ENCODE data around the gene UBAC1. TPM values are rescaled to one million over a fixed set of nuclear protein-coding genes. Genes with fewer than 3 reads are reported as not detected.

The UBAC1 gene
- total RNA-seq, 6 experiments from 2014 or later, result 15.2 to 27.0 (median 16.5) TPM

DNA sequence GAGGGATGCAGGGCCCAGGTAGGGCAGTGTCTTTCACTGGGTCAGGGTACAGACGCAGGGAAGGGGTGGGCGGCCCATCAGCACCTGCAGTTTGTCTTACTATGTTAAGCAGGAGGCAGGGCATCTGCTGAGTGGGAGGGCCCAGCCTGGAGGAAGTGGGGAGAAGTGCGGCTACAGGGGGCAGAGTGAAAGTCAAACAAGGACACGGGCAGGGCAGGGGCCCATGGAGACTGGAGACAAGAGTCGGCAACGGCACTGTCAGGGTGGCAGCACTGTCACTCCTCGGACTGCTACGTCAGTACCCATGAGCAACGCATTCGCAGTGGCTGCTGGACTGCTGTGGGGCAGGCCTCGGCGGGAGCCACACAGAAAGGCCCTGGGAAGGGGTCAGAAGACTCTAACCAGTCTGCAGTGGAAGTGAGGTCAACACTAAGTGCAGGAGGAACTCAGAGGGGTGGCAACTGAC, 73.6 kb downstream of the UBAC1 start:
- Histone ChIP-seq H3K4me1 (peaks cover 0 to 3% (median 0%) of the 10 kb centered on the region in 4 donors), H3K36me3 (no peaks in the 10 kb centered on the region), H3K27me3 (no peaks in the 10 kb centered on the region), H3K4me3 (no peak overlapping the region), H3K9me3 (no peaks in the 10 kb centered on the region), H3K27ac (no peak overlapping the region)
- ATAC-seq (peak; percentile 20 to 50 (median 28)), DNase-seq (no peak)
- WGBS (ENCODE audit: insufficient coverage, low coverage, low lambda C conversion rate, missing lambda C conversion rate), result 40% methylated on average over 3 of the region's 12 CpGs
- TF ChIP-seq, protein P1, sequence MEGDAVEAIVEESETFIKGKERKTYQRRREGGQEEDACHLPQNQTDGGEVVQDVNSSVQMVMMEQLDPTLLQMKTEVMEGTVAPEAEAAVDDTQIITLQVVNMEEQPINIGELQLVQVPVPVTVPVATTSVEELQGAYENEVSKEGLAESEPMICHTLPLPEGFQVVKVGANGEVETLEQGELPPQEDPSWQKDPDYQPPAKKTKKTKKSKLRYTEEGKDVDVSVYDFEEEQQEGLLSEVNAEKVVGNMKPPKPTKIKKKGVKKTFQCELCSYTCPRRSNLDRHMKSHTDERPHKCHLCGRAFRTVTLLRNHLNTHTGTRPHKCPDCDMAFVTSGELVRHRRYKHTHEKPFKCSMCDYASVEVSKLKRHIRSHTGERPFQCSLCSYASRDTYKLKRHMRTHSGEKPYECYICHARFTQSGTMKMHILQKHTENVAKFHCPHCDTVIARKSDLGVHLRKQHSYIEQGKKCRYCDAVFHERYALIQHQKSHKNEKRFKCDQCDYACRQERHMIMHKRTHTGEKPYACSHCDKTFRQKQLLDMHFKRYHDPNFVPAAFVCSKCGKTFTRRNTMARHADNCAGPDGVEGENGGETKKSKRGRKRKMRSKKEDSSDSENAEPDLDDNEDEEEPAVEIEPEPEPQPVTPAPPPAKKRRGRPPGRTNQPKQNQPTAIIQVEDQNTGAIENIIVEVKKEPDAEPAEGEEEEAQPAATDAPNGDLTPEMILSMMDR (IDR thresholded peaks at IDR 0.05), result no peak
- TF ChIP-seq POLR2A (IDR thresholded peaks at IDR 0.05), result no peak
- intact Hi-C loops (cut with DNase I), result no loop called here

DNA sequence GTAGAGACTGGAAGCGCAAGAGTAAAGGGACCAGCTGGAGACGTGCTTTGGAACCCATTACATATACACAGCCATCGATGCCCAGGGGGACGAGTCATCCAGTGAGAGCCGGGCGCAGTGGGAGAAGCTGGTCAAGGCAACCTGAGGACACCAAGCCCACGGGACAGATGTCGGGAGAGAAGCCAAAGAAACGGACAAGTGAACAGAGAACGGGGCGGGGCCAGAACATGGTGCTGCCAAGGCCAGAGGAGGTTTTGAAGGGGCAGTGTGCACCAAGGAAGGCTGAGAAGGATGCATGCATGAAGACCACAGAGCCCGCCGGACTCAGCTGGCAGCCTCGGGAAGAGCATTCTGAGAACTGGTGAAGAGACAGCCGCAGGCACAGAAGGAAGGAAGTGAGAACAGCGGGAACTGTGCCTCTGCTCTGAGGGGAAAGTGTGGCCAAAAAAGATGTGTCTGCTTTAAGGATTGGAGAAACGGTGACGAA, 74.1 kb downstream of the UBAC1 start:
- DNase-seq (no peak), ATAC-seq (peak in 3 of 4 donors; percentile 13 to 40 (median 37))
- H3K27me3 ChIP-seq, result no peaks in the 10 kb centered on the region
- H3K9me3 ChIP-seq, result no peaks in the 10 kb centered on the region
- intact Hi-C loops (cut with DNase I), result no loop called here
- H3K4me3 ChIP-seq, result no peak overlapping the region
- peaks cover 0 to 3% (median 0%) of the 10 kb centered on the region in 4 donors for H3K4me1 ChIP-seq
- H3K27ac ChIP-seq, result no peak overlapping the region
- no peaks in the 10 kb centered on the region for H3K36me3 ChIP-seq
- WGBS (ENCODE audit: insufficient coverage, low coverage, low lambda C conversion rate, missing lambda C conversion rate), result 60% methylated on average over 17 of the region's 18 CpGs
- no peak for TF ChIP-seq POLR2A (IDR thresholded peaks at IDR 0.05)
- TF ChIP-seq, protein P1 (IDR thresholded peaks at IDR 0.05), result no peak

- Histone ChIP-seq H3K9me3 (no peaks in the 10 kb centered on the region), H3K36me3 (no peaks in the 10 kb centered on the region), H3K27ac (no peak overlapping the region), H3K4me1 (peaks cover 0 to 3% (median 0%) of the 10 kb centered on the region in 4 donors), H3K27me3 (no peaks in the 10 kb centered on the region), H3K4me3 (no peak overlapping the region)
- DNase-seq (no peak), ATAC-seq (no peak)
- WGBS (ENCODE audit: insufficient coverage, low coverage, low lambda C conversion rate, missing lambda C conversion rate), result 85% methylated on average over 13 of the region's 21 CpGs
- TF ChIP-seq, protein P1 (IDR thresholded peaks at IDR 0.05), result no peak
- no peak for TF ChIP-seq POLR2A (IDR thresholded peaks at IDR 0.05)
- intact Hi-C loops (cut with DNase I), result no loop called here
Observed at GRCh38 chr9:135886147-135886981, 74.8 kb downstream of the UBAC1 start.

DNA sequence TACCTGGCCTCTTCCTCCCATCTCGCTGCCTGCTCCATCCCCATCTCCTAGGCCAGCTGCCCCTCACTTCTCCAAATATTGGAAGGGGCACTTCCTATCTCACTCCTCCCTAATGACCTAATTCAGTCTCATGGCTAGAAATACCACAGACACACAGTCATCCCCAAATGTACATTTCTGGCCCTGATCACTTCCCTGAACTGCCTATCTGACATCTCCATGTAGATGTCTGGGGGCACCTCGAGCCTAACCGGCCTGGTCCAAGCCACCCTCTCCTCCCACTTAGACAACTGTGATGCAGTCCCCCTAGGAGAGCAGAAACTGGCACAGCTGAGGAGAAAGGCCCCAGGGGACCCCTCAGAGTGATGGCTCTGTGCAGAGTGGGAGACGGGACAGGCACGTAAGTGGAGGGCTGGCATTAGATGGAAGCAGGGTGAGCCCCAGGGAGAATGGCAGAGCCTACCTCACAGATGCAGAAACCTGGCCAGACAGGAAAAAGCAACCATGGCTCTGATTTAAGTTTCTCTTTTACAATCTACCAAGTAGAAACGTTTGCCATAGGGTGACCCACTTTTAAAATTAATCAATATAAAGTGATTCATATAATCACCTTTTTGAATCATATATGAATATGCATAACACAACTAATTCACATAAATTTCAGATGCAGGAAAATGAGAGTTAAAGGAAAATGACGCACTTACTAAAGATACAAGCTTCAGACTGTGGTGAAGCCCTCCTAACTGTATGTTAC, 75.9 kb downstream of the UBAC1 start:
- peaks cover 0 to 3% (median 0%) of the 10 kb centered on the region in 4 donors for H3K4me1 ChIP-seq
- H3K4me3 ChIP-seq, result no peak overlapping the region
- no peaks in the 10 kb centered on the region for H3K27me3 ChIP-seq
- ATAC-seq, result peak in 1 of 4 donors; percentile 19
- DNase-seq, result no peak
- H3K27ac ChIP-seq, result no peak overlapping the region
- TF ChIP-seq POLR2A (IDR thresholded peaks at IDR 0.05), result no peak
- TF ChIP-seq, protein P1 (IDR thresholded peaks at IDR 0.05), result no peak
- intact Hi-C loops (cut with DNase I), result no loop called here
- WGBS (ENCODE audit: insufficient coverage, low coverage, low lambda C conversion rate, missing lambda C conversion rate), result 62% methylated on average over 7 of the region's 7 CpGs
- no peaks in the 10 kb centered on the region for H3K36me3 ChIP-seq
- H3K9me3 ChIP-seq, result no peaks in the 10 kb centered on the region
